ENCODE measurements around the gene RASAL3.

Gene RASAL3

DNA sequence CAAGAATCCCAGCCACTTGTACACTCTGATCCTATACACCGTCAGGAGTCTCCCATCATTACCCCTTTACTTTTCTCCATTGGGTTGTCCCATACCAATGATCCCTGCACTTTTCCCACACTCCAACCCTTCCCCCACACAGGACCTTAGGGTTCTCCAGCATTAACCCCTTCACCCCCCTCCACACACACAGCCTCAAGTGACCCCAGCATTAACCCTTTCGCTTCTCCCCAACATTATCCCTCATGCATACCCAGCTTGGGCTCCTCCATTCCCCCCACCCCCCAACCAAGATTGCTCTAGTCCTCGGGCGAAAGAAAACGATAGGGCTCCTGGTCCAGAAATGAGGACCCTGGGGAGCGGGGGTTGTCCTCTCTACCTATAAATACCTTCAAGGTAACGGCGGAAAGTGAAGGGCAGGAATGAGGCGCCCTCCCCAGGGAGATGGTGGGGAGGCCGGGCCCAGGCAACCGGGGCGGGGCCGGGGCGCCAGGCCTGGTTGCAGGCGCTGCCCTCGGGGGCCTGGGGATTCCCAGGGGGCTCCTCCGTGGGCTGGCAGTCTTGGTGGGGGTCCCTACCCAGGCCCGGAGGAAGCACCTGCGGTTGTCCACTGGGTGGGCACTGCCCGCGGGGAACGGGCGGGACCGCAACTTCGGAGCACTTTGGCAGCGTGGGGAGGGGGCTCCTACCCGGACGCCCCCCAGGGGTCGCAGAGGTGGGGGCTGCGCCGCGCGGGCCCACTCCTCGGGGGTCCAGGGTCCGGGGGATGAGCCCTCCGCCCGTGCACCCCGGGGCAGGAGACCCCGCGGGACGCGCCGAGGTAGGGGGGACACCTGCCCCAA lies 15.3 kb downstream of the RASAL3 start:
- TF ChIP-seq, protein P1, sequence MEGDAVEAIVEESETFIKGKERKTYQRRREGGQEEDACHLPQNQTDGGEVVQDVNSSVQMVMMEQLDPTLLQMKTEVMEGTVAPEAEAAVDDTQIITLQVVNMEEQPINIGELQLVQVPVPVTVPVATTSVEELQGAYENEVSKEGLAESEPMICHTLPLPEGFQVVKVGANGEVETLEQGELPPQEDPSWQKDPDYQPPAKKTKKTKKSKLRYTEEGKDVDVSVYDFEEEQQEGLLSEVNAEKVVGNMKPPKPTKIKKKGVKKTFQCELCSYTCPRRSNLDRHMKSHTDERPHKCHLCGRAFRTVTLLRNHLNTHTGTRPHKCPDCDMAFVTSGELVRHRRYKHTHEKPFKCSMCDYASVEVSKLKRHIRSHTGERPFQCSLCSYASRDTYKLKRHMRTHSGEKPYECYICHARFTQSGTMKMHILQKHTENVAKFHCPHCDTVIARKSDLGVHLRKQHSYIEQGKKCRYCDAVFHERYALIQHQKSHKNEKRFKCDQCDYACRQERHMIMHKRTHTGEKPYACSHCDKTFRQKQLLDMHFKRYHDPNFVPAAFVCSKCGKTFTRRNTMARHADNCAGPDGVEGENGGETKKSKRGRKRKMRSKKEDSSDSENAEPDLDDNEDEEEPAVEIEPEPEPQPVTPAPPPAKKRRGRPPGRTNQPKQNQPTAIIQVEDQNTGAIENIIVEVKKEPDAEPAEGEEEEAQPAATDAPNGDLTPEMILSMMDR (IDR thresholded peaks at IDR 0.05; ENCODE audit: control extremely low read depth, extremely low read depth, low read depth, missing control alignments) = peak; percentile 16
- POLR2A ChIA-PET = no interaction called here
- CTCF ChIA-PET = interaction anchor here (0.9 kb wide), 1 partner anchor 17 kb away, joined by 3 read pairs; no protein-coding TSS in a partner anchor
- DNase-seq (ENCODE audit: extremely low spot score) = peak; percentile 57

DNA sequence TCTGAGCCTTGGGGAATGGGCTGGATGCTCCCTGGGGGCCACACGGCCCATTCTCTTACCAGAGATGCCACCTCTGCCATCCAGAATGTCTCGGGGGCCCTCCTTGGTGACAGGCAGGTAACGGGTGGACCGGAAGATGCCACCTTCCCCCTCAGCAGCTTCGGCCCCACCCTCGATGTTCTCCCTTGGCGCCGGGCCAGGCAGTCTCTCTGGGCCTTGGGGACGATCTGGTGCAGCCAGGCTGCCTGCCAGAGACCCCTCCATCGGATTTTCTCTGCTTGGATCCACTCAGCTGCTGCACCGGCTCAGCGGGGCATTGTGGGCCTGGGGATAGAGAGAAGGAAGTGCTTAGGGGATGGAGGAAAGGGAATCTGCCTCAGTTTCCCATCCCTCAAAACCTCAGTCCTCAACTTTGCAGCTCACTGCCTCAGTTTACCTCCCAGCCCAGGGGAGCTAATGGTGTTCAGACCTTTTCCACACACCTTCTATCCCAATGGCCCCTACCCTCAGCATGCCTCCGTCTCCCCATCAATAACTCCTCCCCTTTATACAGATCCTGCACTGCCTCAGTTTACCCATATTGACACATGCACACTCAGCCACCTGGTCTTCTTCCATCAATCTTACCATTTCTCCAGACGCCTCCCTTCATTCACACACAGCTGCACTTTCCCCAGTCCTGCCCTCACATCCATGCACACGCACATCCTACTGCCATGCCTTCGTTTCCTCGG lies 16.1 kb downstream of the RASAL3 start:
- TF ChIP-seq, protein P1 (IDR thresholded peaks at IDR 0.05; ENCODE audit: control extremely low read depth, extremely low read depth, low read depth, missing control alignments) = no peak
- ChIA-PET POLR2A (no interaction called here), CTCF (interaction anchor here (0.8 kb wide), 1 partner anchor 12 kb away, joined by 3 read pairs; no protein-coding TSS in a partner anchor)

DNA sequence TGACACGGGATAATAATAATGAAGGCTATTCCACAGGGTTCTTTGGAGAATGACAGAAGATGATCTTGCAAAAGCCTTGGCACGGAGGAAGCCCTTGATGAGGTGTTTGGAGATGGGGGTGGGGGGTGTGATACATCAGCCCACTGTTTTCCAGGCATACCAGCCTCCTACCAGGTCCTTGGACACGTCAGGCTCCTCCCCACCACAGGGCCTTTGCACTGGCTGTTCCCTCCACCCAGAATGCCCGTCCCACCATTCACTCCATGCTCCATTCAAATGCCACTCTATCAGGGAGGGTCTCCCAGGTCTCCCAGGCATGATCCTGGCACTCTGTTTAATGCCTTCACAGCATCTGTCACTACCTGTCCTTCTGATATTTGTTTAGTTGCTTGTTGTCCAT lies 17.3 kb downstream of the RASAL3 start:
- POLR2A ChIA-PET = no interaction called here
- TF ChIP-seq, protein P1 (IDR thresholded peaks at IDR 0.05; ENCODE audit: control extremely low read depth, extremely low read depth, low read depth, missing control alignments) = no peak
- CTCF ChIA-PET = interaction anchor here (0.8 kb wide), 1 partner anchor 11 kb away, joined by 3 read pairs; no protein-coding TSS in a partner anchor
- DNase-seq (ENCODE audit: extremely low spot score) = no peak

More for the DNA sequence above, 16.1 kb downstream of the RASAL3 start:
- DNase-seq (ENCODE audit: extremely low spot score) = no peak

DNA sequence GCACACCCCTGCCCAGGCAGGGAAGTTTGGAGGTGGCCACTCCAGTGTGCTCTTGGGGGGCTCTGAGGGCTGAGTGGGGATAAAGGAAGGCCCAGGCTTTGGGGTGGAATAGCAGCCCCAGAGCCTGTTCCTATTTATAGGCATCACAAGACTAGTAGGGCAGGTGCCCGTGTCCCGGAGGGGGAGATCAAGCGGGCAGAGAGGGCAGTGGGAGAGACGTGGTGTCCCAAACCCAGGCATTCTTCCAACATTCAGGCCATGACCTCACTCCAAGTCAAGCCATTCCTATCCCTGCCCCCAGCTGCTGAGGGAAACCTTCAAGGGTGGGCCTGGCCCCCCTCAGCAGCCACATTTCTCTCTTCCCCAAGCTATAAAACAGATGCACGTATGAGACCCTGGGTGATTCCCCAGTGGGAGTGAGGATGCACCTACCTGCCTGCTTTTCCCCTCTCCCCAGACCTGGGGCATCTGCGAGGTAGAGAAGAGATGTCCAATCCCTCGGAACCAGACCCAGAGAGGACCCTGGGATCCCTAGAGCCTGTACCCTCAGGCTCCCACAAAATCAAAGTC lies 18.5 kb downstream of the RASAL3 start:
- POLR2A ChIA-PET = interaction anchor here (0.6 to 1.0 kb wide), 2 partner anchors 27 to 354 kb away, joined by 4 read pairs; partner anchors contain the start of gene AKAP8L
- CTCF ChIA-PET = no interaction called here
- TF ChIP-seq, protein P1 (IDR thresholded peaks at IDR 0.05; ENCODE audit: control extremely low read depth, extremely low read depth, low read depth, missing control alignments) = no peak
- DNase-seq (ENCODE audit: extremely low spot score) = no peak

DNA sequence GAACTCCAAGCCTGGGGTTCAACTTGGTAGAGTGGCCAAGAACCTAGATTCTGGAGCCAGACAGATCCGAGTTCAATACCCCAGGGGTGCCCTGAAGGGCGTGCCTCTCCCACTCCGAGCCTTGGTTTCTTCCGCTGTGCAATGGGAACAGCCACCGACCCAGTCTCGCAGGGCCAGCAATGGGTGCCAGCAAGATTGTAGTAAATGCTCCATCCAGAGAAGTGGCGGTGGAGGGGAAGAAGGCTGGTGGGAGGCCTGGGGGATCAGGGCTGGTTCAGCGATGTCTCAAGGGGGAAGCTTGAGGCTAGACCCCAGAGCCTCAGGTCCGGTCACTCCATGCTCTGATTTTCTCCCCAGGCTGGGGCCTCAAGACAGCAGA lies 19.1 kb downstream of the RASAL3 start:
- TF ChIP-seq, protein P1 (IDR thresholded peaks at IDR 0.05; ENCODE audit: control extremely low read depth, extremely low read depth, low read depth, missing control alignments) = no peak
- CTCF ChIA-PET = no interaction called here
- no peak for DNase-seq (ENCODE audit: extremely low spot score)
- POLR2A ChIA-PET = interaction anchor here (0.6 kb wide), 1 partner anchor 353 kb away, joined by 4 read pairs; no protein-coding TSS in a partner anchor
